GM19468 (cell line): ENCODE results near the gene SLC22A23.

ENCODE experiments used
- ATAC-seq: cut with Tn5 transposase; IDR thresholded peaks from one replicate; pipeline ENCODE4 v1.9.1; 2021; ENCODE audit warnings: mild to moderate bottlenecking, moderate library complexity, moderate number of reproducible peaks; ENCODE audit not compliant: unreplicated experiment; ENCODE audit errors: extremely low read depth

The SLC22A23 gene

DNA sequence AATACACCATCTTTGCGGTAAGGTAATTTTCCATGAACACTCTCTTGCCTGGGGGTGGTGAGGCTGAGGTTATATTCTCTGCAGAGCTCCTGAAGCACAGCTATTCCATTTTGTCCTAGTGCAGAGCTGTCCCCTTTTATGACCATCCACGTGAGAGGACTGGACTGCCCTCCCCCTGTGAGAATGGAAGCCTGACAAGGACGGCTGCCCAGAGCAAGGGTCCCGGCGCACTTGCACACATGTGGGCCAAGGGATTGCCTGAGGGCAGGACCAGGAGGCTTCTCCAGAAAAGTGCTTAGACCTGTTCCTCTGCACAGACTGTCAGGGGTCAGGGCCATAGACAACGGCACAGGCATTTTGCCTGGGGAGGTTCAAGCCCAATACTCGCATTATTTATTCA is 48.2 kb downstream of the SLC22A23 start:
- ATAC-seq: no peak

GRCh38 chr6:3407840-3408239 is 49.0 kb downstream of the SLC22A23 start:
- no peak for ATAC-seq

DNA sequence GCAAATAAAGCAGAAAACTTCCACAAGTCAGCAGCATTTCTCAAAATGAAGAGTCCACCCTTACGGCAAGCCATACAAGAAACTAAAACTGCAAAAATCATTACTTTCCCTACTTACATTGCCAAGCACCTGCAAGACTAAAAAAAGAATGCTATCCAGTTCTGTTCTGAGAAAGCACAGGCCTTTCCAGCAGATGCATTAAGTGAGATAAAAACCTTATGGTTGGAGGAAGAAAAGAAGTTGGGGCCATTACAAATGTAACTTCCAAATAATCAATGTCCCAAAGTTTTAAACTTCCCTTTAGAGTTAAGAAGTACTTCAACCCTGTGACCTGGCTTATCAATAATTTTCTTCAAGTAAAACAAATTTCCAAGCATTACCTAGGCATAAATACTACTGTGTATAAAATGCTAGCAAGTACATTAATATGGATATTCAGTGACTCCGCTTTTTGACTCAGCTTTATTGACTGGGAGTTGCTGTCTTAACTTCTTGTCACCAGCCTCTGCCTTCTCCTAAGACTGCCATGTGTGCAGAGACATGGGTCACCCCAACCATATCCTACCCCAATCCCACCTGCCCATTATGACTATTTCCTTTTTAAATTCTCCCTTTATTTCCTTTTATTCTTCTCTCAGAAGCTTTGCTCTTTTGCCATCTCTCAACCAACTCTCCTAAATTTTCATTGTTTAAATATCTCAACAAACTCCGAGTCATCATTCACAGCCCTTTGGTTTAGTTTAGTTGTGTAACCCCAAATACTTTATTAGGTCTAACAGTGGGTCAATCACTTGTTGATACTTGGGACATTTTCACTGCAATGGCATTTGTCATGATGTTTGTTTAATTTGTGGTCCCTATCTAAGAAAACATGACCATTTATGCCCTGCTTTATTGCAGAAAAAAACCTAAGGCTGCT is 49.7 kb downstream of the SLC22A23 start:
- no peak for ATAC-seq

DNA sequence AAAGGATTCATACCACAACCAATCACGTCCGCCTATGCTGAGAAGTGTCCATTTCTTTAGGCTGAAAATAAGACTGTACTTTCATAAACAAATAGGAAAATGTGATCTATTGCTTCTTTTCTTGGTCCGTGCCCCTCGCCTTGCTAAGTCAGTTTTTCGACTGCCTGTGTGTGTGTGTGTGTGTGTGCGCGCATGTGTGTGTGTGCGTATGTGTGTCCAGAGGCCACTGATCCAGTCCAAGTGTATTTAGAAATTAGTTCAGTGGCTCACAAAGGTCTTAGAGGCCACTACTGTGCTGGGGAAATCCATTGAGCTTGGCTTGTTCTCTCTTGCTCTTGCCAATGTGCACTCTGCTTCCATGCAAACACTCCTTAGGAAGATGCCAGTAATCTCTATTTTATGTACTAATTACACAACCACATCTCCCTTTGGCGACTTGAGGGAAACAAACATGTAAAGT is 50.5 kb downstream of the SLC22A23 start:
- ATAC-seq: no peak

- no peak for ATAC-seq
These were observed 51.2 kb downstream of the SLC22A23 start for GRCh38 chr6:3405679-3406078.

DNA sequence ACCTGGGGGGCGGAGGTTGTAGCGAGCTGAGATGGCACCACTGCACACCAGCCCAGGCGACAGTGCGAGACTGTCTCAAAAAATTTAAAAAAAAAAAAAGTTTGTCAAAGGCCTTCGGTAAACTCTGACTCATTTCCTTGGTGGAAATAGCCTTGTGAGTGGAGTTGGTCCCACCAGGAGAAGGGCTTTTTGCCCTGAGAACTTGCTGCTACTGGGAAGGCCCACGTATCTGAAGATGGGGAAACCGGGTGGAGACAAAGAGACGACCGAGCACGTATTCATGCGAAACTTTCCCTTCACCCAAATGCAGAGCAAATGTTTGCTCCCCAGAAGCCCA is 51.7 kb downstream of the SLC22A23 start:
- ATAC-seq: no peak

GRCh38 chr6:3403238-3404173 is 53.3 kb downstream of the SLC22A23 start:
- no peak for ATAC-seq

DNA sequence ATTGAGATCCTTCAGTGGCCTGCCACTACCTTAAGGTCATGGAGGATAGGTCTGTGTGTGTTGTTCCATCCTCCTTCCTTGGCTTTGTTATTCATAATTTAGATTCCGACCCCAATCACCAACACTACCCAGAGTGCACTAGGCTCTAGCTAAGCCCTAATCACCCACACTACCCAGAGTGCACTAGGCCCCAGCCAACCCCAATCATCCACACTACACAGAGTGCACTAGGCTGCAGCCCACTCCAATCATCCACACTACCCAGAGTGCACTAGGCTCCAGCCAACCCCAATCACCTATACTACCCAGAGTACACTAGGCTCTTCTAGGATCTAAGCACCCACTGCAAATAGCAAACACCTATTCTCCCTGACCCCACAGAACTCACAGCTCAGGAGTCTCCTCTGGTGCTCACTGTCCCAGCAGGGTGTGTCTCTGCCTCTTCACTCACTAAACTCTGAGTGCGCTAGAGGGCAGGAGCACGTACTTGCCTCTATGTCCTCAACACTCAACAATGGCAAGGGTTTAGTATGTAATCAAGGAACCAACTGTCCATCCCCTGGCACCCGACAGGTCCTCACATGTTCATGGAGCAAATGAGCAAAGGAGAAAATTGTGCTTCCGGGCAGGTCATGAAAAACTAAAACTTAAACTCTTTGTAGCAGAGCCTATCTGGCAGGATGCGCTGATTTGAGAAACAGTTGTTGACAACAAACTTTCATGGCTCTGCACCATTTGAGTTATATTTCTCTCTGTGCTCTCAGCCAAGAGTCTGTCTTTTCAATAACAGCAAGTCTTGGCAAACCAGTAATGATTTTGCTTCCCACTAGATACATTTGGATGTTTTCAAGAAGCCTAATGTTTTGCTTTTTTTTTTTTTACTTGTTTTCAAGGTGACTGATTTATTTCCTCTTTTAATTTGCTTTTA is 54.3 kb downstream of the SLC22A23 start:
- ATAC-seq: no peak

DNA sequence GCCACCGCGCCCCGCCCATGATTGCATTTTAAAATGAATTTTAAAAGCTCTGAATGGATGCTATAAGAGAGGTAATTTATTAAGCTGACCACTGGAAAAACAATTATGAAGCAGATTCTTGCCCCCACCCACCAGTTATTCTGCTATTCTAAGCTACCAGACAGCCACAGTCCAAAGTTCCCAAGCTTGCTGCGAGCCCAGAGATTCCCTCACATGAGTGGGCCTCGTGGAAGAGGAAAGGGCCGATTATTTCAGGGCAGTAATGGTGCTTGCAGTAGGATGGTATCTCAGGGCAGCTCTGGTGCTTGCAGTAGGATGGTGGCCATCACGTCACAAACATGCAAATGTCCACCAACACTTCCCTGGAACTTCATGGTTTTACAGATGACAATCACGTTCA is 56.7 kb downstream of the SLC22A23 start:
- no peak for ATAC-seq

DNA sequence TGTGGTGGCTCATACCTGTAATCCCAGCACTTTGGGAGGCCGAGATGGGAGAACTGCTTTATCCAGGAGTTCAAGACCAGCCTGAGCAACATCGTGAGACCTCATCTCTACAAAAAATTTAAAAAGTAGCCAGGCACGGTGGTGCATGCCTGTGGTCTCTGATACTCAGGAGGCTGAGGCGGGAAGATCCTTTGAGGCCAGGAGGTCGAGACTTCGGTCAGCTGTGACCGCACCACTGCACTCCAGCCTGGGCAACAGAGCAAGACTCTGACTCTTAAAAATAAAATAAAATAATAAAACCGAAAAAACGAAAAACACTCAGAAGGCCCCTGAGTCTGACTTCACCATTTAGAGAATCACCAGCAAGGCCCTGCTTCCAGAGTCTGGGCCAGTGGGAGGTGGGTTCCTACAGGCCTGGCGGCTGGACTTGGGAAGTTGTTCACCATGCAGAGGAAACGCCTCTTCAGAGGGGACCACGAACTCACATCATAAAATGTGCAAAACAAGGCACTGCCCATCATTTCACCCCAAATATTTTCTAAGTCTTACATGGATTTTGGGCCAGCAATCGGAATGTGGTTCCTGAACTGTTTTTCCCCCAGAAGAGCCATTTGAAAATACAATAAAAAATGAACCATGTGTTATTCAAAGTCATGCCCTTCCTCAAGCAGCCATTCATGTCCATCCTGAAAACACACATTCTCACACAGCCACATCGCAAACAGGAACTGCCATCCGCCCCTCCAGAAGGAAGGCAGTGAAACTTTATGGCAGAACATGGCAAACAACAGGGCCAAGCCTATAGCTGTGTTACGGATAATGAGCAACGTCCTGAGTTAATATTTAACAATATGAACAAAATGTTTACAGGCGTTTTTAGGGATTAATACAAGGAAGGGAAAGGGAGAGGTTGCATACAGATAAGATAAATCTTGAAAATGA is 57.8 kb downstream of the SLC22A23 start:
- ATAC-seq: no peak

- ATAC-seq: no peak
These were observed 58.7 kb downstream of the SLC22A23 start for GRCh38 chr6:3398165-3398562.

DNA sequence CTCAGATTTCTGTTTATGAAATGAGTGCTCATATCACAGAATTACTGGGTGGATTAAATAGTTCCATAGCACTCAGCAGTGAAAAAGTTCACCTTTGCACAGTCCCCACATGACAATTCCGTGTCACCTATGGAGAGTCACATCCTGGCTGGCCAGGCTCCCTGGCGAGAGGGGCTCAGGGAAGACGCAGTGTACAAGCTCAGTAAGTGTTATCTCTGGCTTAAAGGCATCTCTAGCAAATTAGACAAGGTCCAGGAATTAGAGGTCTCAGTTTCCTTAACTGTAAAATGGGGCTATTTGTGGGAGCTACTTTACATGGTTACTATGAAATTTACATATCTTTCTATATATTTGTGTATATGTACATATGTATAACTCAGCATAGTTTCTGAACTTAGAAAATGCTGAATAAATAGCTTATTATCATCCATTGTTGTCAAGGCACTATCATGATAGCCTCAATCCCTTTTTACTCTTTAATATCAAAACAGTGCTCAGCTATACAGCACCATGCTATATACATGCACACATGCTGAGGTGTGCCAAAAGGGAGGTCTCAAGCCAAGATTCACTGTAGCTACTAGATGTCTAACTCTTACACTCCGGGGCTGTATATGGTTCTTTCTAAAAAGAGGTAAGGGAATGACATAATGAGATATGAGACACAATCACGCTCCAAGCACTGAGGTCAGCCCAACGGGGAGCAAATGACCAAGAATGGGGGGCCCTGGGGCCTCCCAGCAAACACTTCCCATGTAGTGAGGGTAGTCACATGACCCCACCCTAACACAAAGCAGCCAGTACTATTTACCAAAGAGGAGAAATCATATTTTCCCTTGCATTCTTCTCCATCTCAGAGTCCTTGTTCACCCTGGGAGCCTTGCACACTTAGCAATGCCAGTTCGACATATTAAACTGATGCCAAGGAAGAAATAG is 59.4 kb downstream of the SLC22A23 start:
- no peak for ATAC-seq

DNA sequence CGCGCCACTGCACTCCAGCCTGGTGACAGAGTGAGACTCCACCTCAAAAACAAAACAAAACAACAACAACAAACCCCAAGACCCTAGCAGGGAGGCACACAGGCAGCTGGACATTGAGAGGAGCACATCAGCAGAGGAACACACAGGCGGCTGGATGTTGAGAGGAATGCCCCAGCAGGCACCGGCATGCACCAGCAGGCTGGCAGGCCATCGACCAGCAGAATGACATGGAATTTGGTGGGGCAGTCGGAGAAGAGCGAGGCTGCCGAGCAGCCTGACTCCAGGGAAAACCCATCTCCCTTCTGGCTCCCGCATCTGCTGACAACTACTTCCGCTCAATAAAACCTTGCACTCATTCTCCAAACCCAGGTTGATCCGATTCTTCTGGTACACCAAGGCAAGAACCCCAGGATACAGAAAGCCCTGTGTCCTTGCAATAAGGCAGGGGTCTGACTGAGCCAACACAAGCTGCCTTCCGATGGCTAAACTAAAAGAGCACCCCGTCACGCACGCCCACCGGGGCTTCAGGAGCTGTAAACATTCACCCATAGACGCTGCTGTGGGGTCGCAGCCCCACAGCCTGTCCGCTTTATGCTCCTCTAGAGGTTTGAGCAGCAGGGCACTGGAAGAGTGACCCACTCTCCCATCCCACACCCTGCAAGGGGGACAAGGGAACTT is 60.2 kb downstream of the SLC22A23 start:
- no peak for ATAC-seq

DNA sequence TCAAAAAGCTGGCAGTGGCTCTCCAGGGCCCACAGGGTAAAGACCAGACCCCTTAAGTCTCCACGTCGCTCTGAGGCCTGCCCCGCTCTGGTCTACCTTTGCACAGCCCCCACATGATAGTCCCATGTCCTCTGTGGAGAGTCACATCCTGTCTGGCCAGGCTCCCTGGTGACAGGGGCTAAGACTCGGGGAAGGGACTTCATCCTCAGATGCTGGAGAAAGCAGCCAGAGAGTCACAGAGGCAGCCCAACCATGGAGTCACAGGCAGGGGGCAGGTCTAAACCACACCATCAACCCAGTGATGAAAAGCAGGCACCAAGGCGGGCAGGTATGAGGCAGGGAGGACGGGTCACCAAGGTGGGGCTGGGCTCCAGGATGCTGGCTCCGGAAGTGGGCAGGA is 62.2 kb downstream of the SLC22A23 start:
- ATAC-seq: no peak

DNA sequence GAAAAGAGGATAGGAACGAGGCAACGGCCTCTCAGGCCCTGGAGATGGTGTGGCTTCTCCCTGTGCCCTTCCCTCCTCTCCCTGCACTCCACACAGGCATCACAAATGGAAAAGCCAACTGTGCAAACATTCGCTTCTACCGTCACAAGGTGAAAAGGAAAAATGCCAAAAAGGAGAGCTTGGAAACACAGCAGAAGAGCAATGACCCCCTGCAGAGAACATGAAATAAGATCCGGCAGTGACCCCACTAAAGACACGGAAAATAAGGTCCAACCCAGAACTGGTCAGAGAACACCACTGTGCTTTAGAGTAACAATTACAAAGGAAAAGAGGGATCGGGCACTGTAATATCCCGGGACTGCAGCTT is 63.0 kb downstream of the SLC22A23 start:
- no peak for ATAC-seq

- no peak for ATAC-seq
These were observed 63.7 kb downstream of the SLC22A23 start for GRCh38 chr6:3392930-3393835.
